ENCODE data around the gene SCNN1B. TPM values are rescaled to one million over a fixed set of nuclear protein-coding genes. Genes with fewer than 3 reads are reported as not detected.

Gene SCNN1B
- total RNA-seq, 1 donor from 2014 or later = 38.3 TPM

DNA sequence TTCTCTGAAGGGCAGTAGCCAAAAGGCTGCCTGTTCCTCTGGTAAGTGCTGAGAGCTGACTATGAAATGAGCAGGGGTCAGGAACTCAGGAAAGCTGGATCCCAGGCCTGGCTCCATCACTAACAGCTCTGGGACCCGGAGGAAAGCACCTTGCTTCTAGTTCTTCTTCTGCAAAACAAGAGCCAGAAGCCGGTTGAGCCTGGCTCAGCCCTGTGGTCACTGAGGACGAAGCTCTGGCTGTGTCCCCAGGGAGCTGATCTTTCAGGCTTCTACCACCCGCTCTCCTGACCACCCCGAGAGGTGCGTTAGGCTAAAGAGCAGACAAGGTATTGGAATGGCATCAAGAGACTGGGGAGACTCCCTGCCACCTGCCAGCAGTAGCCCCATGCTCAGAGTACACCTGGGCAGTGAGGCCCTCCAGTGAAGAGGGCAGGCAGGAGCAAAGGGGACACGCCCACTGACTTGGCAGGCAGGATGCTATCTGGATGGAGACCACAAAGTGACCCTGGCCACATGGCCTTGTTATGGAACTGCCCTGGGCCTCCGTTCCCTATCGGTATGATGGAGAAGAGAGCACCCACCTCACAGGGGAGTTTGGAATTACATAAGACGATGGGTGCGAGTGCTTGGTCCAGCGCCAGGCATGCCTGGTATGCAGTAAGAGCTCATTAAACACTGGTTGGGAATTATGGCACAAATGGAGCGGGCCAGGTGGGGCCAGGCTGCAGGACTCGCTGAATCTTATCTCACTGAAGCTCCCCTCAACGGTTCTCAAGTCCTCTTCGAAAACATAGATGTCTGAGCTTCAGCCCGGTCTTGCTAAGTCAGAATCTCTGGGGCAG, 89.5 kb downstream of the SCNN1B start:
- TF ChIP-seq, protein P1, sequence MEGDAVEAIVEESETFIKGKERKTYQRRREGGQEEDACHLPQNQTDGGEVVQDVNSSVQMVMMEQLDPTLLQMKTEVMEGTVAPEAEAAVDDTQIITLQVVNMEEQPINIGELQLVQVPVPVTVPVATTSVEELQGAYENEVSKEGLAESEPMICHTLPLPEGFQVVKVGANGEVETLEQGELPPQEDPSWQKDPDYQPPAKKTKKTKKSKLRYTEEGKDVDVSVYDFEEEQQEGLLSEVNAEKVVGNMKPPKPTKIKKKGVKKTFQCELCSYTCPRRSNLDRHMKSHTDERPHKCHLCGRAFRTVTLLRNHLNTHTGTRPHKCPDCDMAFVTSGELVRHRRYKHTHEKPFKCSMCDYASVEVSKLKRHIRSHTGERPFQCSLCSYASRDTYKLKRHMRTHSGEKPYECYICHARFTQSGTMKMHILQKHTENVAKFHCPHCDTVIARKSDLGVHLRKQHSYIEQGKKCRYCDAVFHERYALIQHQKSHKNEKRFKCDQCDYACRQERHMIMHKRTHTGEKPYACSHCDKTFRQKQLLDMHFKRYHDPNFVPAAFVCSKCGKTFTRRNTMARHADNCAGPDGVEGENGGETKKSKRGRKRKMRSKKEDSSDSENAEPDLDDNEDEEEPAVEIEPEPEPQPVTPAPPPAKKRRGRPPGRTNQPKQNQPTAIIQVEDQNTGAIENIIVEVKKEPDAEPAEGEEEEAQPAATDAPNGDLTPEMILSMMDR (IDR thresholded peaks at IDR 0.05) = no peak
- DNase-seq (peak; percentile 74), ATAC-seq (peak; percentile 77 to 79)
- Histone ChIP-seq H3K27ac (peak overlapping the region; percentile 31), H3K27me3 (ENCODE audit: low read depth) (no peaks in the 10 kb centered on the region), H3K4me3 (no peak overlapping the region), H3K4me1 (peaks cover 29% of the 10 kb centered on the region), H3K36me3 (peaks cover 69% of the 10 kb centered on the region), H3K9me3 (no peaks in the 10 kb centered on the region)
- intact Hi-C loops (cut with DNase I) = no loop called here

DNA sequence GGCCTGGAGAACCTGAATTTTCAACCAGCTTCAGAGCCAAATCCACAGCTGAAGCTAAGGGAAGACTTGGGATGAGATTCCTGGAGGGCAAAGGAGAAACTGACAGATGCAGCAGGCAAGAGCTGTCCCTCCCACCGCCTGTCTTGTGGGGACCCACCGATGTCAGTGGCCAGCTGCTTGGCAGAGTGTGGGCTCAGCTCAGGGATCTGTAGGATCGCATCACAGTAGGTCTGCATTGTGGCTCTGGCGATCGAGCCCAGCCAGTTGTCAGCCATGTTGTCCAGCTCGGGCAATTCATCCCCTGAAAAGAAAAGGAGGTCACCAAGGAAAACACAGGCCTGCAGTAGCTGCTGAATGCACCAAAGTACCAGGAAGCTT, 90.1 kb downstream of the SCNN1B start:
- Histone ChIP-seq H3K4me1 (peaks cover 29% of the 10 kb centered on the region), H3K36me3 (peaks cover 75% of the 10 kb centered on the region), H3K27ac (peak overlapping the region; percentile 61), H3K4me3 (no peak overlapping the region), H3K27me3 (ENCODE audit: low read depth) (no peaks in the 10 kb centered on the region), H3K9me3 (no peaks in the 10 kb centered on the region)
- intact Hi-C loops (cut with DNase I) = no loop called here
- ATAC-seq (no peak), DNase-seq (peak; percentile 27)
- TF ChIP-seq, protein P1 (IDR thresholded peaks at IDR 0.05) = no peak

DNA sequence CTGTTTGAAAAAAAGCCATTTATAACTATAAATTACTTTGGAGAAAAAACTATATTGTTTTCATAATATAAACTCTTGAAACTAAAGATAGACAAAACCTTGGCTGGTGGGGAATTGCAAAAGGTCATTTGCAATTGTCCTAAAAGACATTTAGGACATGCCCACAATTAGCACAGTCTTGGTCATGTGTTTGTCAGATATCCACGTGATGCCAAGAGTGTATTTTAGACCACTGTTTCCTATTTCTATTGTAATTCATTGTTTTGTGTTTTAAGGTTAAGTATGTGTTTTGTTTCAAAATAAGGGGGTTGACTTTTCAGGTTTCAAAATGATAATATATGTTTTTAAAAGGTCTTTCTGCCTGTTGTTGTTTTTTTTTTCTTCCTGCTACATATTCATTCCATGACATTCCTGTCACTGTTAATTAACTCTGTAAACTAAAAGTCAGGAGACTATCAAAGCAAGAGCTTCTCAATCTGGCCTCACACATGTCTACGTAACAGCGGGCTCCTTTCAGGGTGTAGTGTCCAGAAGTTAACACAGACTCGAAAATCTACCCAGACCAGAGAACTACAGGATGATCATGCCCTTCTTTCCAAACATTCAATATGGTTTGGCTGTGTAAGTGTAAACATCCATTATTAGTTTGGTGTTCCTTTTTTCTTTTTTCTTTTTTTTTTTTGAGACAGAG, 92.2 kb downstream of the SCNN1B start:
- intact Hi-C loops (cut with DNase I) = no loop called here
- ATAC-seq = no peak
- no peak for DNase-seq
- peaks cover 29% of the 10 kb centered on the region for H3K4me1 ChIP-seq
- H3K27me3 ChIP-seq (ENCODE audit: low read depth) = no peaks in the 10 kb centered on the region
- no peak overlapping the region for H3K4me3 ChIP-seq
- TF ChIP-seq, protein P1 (IDR thresholded peaks at IDR 0.05) = no peak
- peaks cover 80% of the 10 kb centered on the region for H3K36me3 ChIP-seq
- no peaks in the 10 kb centered on the region for H3K9me3 ChIP-seq
- no peak overlapping the region for H3K27ac ChIP-seq

DNA sequence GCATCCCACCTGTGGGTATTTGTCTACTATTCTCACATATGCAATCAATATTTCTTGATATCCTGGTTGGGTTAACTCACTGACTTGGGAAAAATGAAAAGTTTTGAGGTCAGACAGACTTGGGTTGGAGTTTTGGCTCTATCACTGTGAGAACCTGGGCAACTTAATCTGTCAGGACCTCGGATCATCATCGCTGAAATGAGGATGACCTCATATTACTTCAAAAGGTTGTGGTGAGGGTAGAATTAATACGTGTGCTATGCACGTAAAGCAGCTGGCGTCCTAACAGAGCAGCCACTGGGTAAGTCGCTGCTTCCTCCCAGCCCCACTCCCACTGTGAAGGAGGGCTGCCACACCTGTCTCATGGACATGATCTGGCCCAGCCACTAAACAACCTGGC, 93.6 kb downstream of the SCNN1B start:
- TF ChIP-seq, protein P1 (IDR thresholded peaks at IDR 0.05) = no peak
- DNase-seq (no peak), ATAC-seq (no peak)
- no peak overlapping the region for H3K27ac ChIP-seq
- H3K4me3 ChIP-seq = no peak overlapping the region
- H3K36me3 ChIP-seq = peaks cover 80% of the 10 kb centered on the region
- no peaks in the 10 kb centered on the region for H3K9me3 ChIP-seq
- no peaks in the 10 kb centered on the region for H3K27me3 ChIP-seq (ENCODE audit: low read depth)
- H3K4me1 ChIP-seq = peaks cover 34% of the 10 kb centered on the region
- intact Hi-C loops (cut with DNase I) = no loop called here

DNA sequence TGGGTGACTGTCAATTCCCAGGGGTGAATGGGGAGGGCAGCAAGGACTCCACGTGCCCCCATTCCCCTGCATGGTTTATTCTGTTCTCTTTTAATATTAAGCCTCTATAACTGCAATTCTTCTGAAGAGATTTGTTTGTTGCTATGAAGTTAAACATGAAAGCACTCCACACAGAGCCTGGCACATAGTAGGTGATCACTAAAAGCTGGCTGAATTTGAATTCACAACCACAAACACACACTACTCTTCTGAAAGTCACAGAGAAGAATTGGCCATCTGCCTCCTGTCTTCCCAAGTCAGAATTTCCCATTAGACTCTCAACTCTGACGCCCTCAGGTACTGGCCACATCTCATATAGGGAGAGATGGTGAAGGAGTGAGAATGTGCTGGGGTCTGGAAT, 95.4 kb downstream of the SCNN1B start:
- no peaks in the 10 kb centered on the region for H3K27me3 ChIP-seq (ENCODE audit: low read depth)
- H3K27ac ChIP-seq = no peak overlapping the region
- H3K4me3 ChIP-seq = no peak overlapping the region
- H3K9me3 ChIP-seq = no peaks in the 10 kb centered on the region
- TF ChIP-seq, protein P1 (IDR thresholded peaks at IDR 0.05) = no peak
- no peak for DNase-seq
- no peak for ATAC-seq
- H3K4me1 ChIP-seq = peaks cover 20% of the 10 kb centered on the region
- peaks cover 79% of the 10 kb centered on the region for H3K36me3 ChIP-seq
- intact Hi-C loops (cut with DNase I) = no loop called here

Measured in lower lobe of right lung (tissue), 2 donors.